ENCODE measurements around the gene HCN2. TPM values are rescaled to one million over a fixed set of nuclear protein-coding genes. Genes with fewer than 3 reads are reported as not detected.

Gene HCN2
- total RNA-seq, 1 donor from 2014 or later, result 0.25 TPM

GRCh38 chr19:650121-650520 is 60.4 kb downstream of the HCN2 start:
- no peak for TF ChIP-seq CTCF (IDR thresholded peaks at IDR 0.05)
- no peak for TF ChIP-seq POLR2AphosphoS5 (IDR thresholded peaks at IDR 0.05; ENCODE audit: insufficient read depth in 1 of 2, low read depth in 1 of 2)
- no peak for TF ChIP-seq POLR2A (IDR thresholded peaks at IDR 0.05)
- H3K4me1 ChIP-seq, result no peaks in the 10 kb centered on the region
- DNase-seq (ENCODE audit: extremely low spot score in 2 of 2), result no peak
- no peak overlapping the region for H3K27ac ChIP-seq
- peaks cover 0 to 69% of the 10 kb centered on the region in 2 donors for H3K36me3 ChIP-seq
- intact Hi-C loops (cut with DNase I), result no loop called here
- no peaks in the 10 kb centered on the region for H3K9me3 ChIP-seq
- H3K4me3 ChIP-seq, result no peak overlapping the region
- H3K27me3 ChIP-seq, result no peaks in the 10 kb centered on the region

GRCh38 chr19:651114-651818 is 61.6 kb downstream of the HCN2 start:
- no peak for DNase-seq (ENCODE audit: extremely low spot score in 2 of 2)
- H3K27ac ChIP-seq, result no peak overlapping the region
- TF ChIP-seq POLR2AphosphoS5 (IDR thresholded peaks at IDR 0.05; ENCODE audit: insufficient read depth in 1 of 2, low read depth in 1 of 2), result no peak
- TF ChIP-seq CTCF (IDR thresholded peaks at IDR 0.05), result no peak
- no peak for TF ChIP-seq POLR2A (IDR thresholded peaks at IDR 0.05)
- H3K4me3 ChIP-seq, result no peak overlapping the region
- H3K27me3 ChIP-seq, result no peaks in the 10 kb centered on the region
- no peaks in the 10 kb centered on the region for H3K4me1 ChIP-seq
- intact Hi-C loops (cut with DNase I), result no loop called here
- peaks cover 0 to 61% of the 10 kb centered on the region in 2 donors for H3K36me3 ChIP-seq
- H3K9me3 ChIP-seq, result no peaks in the 10 kb centered on the region

GRCh38 chr19:651991-652390 is 62.3 kb downstream of the HCN2 start:
- peaks cover 0 to 54% of the 10 kb centered on the region in 2 donors for H3K36me3 ChIP-seq
- H3K4me3 ChIP-seq, result no peak overlapping the region
- peaks cover under 1% of the 10 kb centered on the region for H3K4me1 ChIP-seq
- TF ChIP-seq POLR2AphosphoS5 (IDR thresholded peaks at IDR 0.05; ENCODE audit: insufficient read depth in 1 of 2, low read depth in 1 of 2) (no peak), POLR2A (IDR thresholded peaks at IDR 0.05) (no peak)
- no peaks in the 10 kb centered on the region for H3K27me3 ChIP-seq
- intact Hi-C loops (cut with DNase I), result no loop called here
- DNase-seq (ENCODE audit: extremely low spot score in 2 of 2), result no peak
- no peak overlapping the region for H3K27ac ChIP-seq
- H3K9me3 ChIP-seq, result no peaks in the 10 kb centered on the region

GRCh38 chr19:652467-653389 is 63.0 kb downstream of the HCN2 start:
- intact Hi-C loops (cut with DNase I), result no loop called here
- Histone ChIP-seq H3K27ac (no peak overlapping the region), H3K9me3 (no peaks in the 10 kb centered on the region), H3K36me3 (peaks cover 0 to 47% of the 10 kb centered on the region in 2 donors), H3K4me1 (peaks cover 7% of the 10 kb centered on the region), H3K27me3 (no peaks in the 10 kb centered on the region), H3K4me3 (no peak overlapping the region)
- TF ChIP-seq CTCF (IDR thresholded peaks at IDR 0.05) (no peak), POLR2A (IDR thresholded peaks at IDR 0.05) (no peak), POLR2AphosphoS5 (IDR thresholded peaks at IDR 0.05; ENCODE audit: insufficient read depth in 1 of 2, low read depth in 1 of 2) (no peak)
- no peak for DNase-seq (ENCODE audit: extremely low spot score in 2 of 2)

GRCh38 chr19:653425-653824 is 63.7 kb downstream of the HCN2 start:
- DNase-seq (ENCODE audit: extremely low spot score in 2 of 2), result no peak
- Histone ChIP-seq H3K4me3 (no peak overlapping the region), H3K36me3 (peaks cover 0 to 41% of the 10 kb centered on the region in 2 donors), H3K27me3 (no peaks in the 10 kb centered on the region), H3K4me1 (peaks cover 14% of the 10 kb centered on the region), H3K9me3 (no peaks in the 10 kb centered on the region), H3K27ac (no peak overlapping the region)
- intact Hi-C loops (cut with DNase I), result no loop called here
- no peak for TF ChIP-seq POLR2AphosphoS5 (IDR thresholded peaks at IDR 0.05; ENCODE audit: insufficient read depth in 1 of 2, low read depth in 1 of 2)
- TF ChIP-seq CTCF (IDR thresholded peaks at IDR 0.05), result no peak
- no peak for TF ChIP-seq POLR2A (IDR thresholded peaks at IDR 0.05)

All from vagina (tissue), 2 donors.